Putamen (tissue), 1 donor: ENCODE measurements around the gene UGT1A7.
A peak's percentile ranks its signal among the peaks of the same experiment; 100 is the strongest.
"Not testable (repeated sequence)": the region's sequence is repeated elsewhere in the genome, so short reads cannot be mapped to it uniquely, and the experiment has no call there.

ENCODE experiments used
- DNase-seq: peaks from one replicate; pipeline ENCODE4 v3.0.0-alpha.2; 2016; ENCODE audit warnings: low spot score

The UGT1A7 gene

DNA sequence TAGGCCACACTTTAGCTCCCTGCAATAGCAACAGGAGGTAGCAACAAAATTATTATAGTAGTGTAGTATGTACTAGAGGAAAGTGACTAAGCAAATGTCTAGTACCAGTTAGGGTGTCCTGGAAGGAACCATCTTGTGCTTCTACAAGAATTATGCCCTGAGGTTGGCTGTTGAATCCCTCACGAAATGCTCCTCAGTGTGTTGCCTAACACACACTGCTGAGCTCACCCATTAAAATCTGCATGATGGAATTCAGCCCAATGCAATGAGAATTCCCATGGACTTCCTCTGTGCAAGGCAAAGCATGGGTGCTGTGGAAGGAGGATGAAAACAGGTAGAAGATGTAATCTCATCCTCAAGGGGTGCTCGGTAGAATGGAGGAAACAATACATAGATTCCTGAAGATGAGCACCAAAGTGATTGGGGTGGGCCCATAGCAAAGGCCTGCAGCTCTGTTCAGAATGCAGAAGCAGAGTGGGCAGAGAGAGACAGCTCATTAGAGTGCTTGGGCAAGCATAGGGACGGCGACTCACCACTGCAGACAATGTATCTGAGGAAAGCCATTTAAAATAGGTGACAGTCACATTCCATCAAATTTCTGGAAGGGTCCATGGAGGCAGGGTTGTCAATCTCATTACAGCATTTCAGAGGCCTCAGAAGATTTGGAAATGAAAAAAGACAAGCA lies 1.2 kb upstream of the UGT1A7 start:
- DNase-seq = no peak

DNA sequence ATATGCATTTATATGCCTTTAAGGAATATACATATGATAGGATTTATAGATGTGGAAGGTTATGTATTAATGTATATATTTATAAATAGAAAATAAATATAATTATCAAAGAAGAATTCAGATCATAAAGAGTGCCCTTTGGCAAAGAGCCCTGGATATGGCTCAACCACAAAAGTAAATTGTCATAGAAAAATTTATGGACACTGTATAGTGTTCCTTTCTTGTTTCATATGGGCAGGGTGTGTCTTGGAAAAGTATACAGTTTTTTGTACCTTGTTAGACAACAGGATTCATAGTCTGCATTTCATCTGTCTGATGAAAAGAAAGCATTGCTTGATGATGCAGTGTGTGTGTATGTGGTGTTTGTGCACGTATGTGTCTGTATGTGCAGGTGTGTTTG lies 2.9 kb downstream of the UGT1A7 start:
- no peak for DNase-seq

- no peak for DNase-seq
Measured at GRCh38 chr2:233686928-233687327, 5.2 kb downstream of the UGT1A7 start.

GRCh38 chr2:233688341-233688740 lies 6.6 kb downstream of the UGT1A7 start:
- DNase-seq = no peak

DNA sequence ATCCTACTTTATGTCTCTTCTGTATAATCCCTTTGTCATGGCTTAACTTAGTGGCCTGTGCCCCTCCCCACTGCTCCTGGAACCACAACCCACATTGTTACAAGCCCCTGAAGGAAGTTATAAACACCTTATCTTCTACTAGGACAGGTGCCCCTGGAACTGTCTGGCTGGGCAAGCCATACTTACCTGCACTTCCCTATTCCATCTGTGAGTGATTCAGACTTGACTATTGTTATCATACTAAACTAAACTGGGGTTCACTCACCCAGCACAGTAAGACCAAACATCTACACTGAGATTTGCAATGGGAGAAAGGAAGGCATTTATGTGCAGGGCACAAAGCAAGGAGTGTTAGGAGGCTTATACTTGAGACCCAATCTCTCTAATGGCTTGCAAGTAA lies 7.3 kb downstream of the UGT1A7 start:
- no peak for DNase-seq

DNA sequence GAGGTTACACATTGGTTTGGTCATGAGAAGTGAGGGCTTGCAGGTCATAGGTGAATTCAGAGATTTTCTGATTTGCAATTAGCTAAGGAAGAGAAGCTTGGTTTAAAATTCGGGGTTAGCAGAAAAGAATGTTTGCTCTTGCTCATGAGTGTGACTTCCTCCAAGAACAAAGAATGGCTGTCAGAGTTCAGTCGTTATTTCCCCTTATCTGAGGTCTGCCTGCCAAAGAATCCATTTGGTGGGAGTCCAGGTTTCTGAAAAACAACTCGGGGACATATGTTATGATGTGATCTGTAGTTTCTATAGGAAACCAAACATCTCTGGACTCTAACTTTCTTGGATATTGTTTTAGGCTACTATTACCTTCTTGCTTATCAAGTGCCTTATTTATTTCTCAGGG lies 7.8 kb downstream of the UGT1A7 start:
- no peak for DNase-seq

- DNase-seq = no peak
Measured at GRCh38 chr2:233690444-233690843, 8.7 kb downstream of the UGT1A7 start.

DNA sequence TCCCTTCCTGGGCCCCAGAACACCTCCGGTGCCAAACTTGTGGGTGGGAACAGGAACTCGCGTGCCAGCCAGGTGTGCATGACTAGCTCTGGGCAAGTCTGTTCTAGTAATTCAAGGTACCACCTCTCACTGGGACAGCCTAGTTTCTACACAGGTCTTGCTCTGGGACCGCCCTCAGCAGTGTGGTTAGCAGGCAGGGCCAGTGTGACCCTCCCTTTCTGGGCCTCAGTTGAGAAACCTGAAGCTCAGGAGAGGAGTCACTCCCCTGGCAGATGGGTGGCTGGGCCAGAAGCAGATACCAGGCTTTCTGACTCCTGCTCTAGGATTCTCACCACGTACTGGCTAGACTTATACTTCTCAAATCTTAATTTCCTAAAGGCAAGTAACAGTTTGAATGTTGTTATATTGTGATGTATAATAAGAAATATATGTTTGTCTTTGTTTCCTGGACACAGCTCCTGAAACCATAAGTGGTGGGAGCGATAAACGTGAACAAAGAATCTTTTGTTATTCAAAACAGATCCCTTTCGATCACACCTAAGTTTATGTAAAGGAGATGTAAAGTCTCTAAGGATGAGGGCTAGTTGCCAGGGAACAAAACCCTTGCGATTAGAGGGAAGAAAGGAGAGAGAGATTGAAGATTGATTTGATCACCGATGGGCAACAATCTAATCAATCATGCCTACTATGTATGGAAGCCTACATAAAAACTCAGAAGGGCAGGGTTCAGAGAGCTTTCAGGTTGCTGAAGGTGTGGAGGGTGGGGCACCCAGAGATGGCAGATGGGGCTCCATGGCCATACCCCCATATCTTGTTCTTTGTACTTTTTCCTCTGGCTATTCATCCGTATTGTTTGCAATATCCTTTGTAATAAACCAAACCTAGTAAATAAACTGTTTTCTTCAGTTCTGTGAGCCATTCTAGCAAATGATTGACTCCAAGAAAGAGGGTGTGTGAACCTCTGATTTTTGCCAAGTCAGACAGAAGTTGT lies 10.0 kb downstream of the UGT1A7 start:
- DNase-seq = no peak

DNA sequence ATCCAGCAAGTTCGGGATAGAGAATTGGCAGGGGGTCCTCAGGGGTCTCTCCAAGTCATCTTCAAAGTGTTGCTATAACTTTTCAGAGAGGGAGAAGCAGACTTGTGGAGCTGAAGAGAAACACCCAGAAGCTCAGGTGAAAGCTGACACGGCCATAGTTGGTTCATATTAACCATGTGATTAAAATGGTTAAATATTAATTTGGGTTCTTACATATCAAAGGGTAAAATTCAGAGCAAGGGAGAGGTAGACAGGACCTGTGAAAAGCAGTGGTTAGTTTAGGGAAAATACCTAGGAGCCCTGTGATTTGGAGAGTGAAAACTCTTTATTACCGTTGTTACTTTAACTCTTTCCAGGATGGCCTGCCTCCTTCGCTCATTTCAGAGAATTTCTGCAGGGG lies 10.9 kb downstream of the UGT1A7 start, which contains the start of gene UGT1A6:
Gene UGT1A6, plus strand, starts transcription at position 243 of the 400 bp plus-strand sequence. Its CDS starts 115 bp downstream, at position 358.
- DNase-seq = no peak

DNA sequence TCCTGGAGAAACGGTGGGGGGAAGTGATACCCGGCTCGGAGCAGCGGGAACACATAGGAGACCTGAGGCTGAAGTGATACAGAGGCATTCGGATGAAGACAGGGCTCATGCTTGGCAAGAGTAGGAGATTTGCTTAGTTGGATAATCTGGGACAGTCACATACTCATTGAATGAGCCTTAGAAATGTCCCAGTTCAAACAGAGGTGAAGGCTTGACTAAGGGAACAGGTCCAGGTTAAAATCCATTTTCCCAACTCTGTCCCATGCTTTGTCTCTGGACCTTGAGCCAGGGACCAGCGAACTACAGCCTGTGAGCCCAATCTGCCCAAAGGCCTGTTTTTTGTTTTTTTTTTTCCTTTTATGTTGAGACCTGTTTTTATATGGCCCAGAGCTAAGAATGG lies 12.3 kb downstream of the UGT1A7 start:
- no peak for DNase-seq

DNA sequence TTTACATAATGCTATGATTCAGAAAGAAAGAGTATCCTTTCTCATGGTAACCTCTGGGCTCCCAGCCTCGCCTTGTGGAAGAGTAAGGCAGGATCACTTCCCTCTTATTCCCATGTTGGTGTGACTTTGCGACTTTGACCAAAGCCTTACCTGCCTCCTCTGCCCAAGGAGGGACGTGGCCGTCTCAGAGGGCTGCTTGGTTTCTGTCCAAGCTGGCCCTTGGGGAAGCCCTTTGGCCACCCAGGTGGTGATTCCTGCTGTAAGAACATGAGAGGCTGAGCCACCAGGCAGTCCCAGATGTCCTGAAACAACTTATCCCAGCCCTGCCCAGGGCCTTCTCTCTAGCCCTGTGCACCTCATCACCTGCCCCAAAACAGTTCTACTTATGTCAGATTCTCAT lies 17.0 kb downstream of the UGT1A7 start:
- DNase-seq = no peak

DNA sequence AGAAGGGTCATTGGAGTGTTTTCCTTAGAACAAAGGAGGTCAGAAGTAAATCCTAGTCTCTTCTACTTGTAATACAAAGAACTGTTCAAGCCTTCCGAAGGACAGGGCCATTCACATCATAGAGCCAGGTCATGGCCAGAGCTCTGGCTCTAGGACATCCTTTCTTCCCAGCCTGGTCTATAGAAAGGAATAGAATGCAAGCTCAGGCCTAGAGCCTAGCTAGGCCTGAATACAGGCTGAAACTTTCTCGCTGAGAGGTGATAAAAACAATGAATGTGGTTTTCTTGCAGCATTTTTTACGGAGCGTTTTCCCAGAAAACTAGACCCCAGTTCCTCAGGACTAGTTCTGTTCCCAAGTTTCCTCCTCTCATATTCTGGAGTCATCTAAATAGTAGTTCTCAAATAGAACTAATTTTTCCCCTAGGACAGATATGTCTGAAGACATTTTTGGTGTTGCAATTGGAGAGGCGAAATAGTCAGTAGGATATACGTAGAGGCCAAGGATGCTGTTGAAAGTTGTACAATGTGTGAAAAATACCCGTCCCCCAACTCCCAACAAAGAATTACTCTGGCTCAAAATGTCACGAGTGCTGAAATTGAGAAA lies 17.8 kb downstream of the UGT1A7 start:
- no peak for DNase-seq

- peak; percentile 11 for DNase-seq
Measured at GRCh38 chr2:233700028-233700635, 18.4 kb downstream of the UGT1A7 start.

GRCh38 chr2:233700842-233701241 lies 19.1 kb downstream of the UGT1A7 start:
- not testable (repeated sequence) for DNase-seq

- DNase-seq = no peak
Measured at GRCh38 chr2:233702238-233702637, 20.5 kb downstream of the UGT1A7 start.

DNA sequence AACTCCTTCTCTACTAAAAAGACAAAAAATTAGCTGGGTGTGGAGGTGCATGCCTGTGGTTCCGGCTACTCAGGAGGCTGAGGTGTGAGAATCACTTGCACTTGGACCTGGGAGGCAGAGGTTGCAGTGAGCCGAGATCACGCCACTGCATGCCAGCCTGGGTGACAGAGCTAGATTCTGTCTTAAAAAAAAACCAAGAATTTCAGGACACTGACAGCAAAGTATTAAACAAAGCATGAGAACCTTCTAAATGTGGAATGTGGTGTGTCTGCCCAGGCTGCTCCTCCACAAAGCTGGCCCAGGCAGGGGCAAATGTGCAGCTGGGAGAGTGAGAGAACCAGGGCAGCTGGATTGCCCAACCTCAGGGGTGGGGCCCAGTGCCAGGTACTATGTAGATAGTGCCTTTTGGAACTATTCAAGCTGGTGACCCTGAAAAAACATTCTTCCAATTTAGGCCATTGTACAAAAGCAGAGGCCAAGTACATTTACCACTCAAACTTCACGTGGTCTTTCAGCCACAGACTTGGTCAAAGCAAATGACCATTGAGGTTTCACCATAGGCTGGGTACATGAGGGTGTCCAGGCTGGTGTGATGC lies 24.3 kb downstream of the UGT1A7 start:
- DNase-seq = no peak

DNA sequence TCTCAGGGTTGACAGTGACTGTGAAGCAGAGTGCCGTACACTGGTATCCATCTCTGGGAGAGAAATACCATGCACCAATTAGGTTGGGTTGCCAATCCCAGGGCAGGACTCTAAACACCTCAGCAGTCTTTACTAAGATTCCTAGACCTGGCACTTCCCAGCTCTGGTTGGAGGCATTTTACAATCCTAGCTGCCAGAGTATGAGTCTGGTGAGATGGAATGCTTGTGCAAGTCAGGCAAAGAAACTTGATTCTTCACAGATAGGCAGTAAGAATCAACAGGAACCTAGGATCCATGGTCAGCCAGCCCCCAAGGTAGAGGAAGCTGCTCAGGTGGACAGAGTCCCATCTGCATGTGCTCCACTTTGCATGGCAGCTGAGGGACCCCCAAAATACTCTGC lies 25.0 kb downstream of the UGT1A7 start:
- no peak for DNase-seq

DNA sequence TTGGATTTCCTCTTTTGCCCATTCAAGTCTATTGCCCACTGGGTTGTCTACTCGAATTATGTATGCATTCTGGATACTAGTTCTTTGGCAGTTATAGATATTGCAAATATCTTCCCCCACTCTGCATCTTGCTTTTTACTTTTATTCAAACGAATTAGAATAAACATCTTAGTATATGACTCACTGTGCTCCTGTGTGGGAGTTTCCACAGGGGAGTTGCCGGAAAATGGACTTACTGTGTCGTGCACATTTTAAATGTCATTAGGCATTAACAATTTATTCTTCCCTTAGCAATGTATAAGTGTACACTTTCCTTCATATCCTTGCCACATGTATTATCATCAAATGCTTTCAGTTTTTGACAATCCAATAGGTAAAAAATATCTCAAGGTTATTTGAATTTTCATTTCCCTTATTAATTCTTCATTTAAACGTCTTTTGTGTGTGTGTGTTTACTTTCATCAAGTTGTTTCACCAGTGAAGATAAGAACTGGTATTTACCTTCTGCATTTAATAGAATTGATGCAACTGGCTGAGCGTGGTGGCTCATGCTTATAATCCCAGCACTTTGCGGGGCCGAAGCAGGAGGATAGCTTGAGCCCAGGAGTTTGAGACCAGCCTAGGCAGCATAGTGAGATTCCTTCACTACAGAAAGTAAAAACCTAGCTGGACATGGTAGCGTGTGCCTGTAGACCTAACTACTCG lies 26.4 kb downstream of the UGT1A7 start:
- DNase-seq = no peak

DNA sequence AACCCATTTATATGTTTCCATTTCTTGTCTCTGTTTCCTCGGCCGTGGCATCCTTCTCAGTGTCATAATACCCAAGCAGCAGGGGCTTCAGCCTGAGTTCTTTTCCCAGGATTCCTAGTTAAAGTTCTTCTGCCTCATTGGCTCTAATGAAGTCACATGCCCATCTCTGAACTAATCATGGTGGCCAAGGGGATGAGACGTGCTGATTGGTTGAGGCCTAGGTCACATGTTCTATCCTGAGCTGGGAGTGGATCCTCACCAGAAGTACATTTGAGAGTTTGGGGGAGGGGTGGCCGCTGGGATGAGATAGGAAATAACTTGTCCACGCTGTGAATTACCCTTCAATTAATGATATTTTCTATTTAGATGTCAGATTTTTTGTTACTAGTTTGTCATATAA lies 27.2 kb downstream of the UGT1A7 start:
- DNase-seq = no peak

- DNase-seq = peak; percentile 28
Measured at GRCh38 chr2:233711312-233712008, 29.8 kb downstream of the UGT1A7 start.
